GM23338 (cell line): ENCODE data around the gene RAP1GDS1. TPM values are rescaled to one million over a fixed set of nuclear protein-coding genes. Genes with fewer than 3 reads are reported as not detected.

Experiments
- ATAC-seq: fragments of 200-7000 bp; cut with Tn5 transposase; 3 replicates; pipeline ENCODE4 v1.9.1; 2020
- DNase-seq: peaks from one replicate; pipeline ENCODE4 v3.0.0-alpha.2; 2015; ENCODE audit warnings: low spot score
- H2AFZ ChIP-seq: fragments of 200-600 bp; sonication (generic); 2 replicates; pipeline ENCODE4 v1.8.0; 2016; ENCODE audit warnings: antibody characterized with exemption, mild to moderate bottlenecking, moderate library complexity
- H3F3A ChIP-seq: fragments of 200-600 bp; sonication (generic); replicated peaks from 2 replicates; pipeline ENCODE4 v1.8.0; 2017; ENCODE audit warnings: antibody characterized with exemption, mixed run types, low read depth
- H3K27ac ChIP-seq: fragments of 200-600 bp; sonication (generic); 2 replicates; pipeline ENCODE4 v1.6.1; 2016; ENCODE audit warnings: low read depth
- H3K27me3 ChIP-seq: fragments of 200-600 bp; sonication (generic); 2 replicates; pipeline ENCODE4 v1.8.0; 2016; ENCODE audit warnings: mild to moderate bottlenecking, mixed run types, moderate library complexity; ENCODE audit not compliant: insufficient read depth
- H3K36me3 ChIP-seq: fragments of 200-600 bp; sonication (generic); 2 replicates; pipeline ENCODE4 v1.8.0; 2016; ENCODE audit warnings: mild to moderate bottlenecking; ENCODE audit not compliant: insufficient read depth
- H3K4me1 ChIP-seq: fragments of 200-600 bp; sonication (generic); 2 replicates; pipeline ENCODE4 v1.8.0; 2016; ENCODE audit warnings: mild to moderate bottlenecking, moderate library complexity; ENCODE audit not compliant: insufficient read depth
- H3K4me2 ChIP-seq: fragments of 200-600 bp; sonication (generic); 2 replicates; pipeline ENCODE4 v1.7.1; 2017; ENCODE audit warnings: mixed run types
- H3K4me3 ChIP-seq: fragments of 200-600 bp; sonication (generic); 2 replicates; pipeline ENCODE4 v1.6.1; 2016; ENCODE audit warnings: mixed run types
- H3K79me2 ChIP-seq: fragments of 200-600 bp; sonication (generic); replicated peaks from 2 replicates; pipeline ENCODE4 v1.8.0; 2017; ENCODE audit warnings: mild to moderate bottlenecking; ENCODE audit not compliant: insufficient read depth
- H3K9me2 ChIP-seq: fragments of 200-600 bp; sonication (generic); 2 replicates; pipeline ENCODE4 v1.8.0; 2017; ENCODE audit not compliant: insufficient read depth
- H4K20me1 ChIP-seq: fragments of 200-600 bp; sonication (generic); replicated peaks from 2 replicates; pipeline ENCODE4 v1.8.0; 2017; ENCODE audit warnings: mild to moderate bottlenecking; ENCODE audit not compliant: insufficient read depth
- H3K27ac Mint-ChIP-seq: 2 replicates; pipeline ENCODE4 v1.8.0; 2020; ENCODE audit warnings: inconsistent platforms, mild to moderate bottlenecking, moderate library complexity, mixed read lengths
- H3K27me3 Mint-ChIP-seq: 3 replicates; pipeline ENCODE4 v1.8.0; 2022; ENCODE audit warnings: low read depth, mild to moderate bottlenecking, moderate library complexity, mixed read lengths, inconsistent platforms; ENCODE audit not compliant: insufficient read depth, poor library complexity
- H3K36me3 Mint-ChIP-seq: 3 replicates; pipeline ENCODE4 v1.8.0; 2021; ENCODE audit warnings: low read depth, mild to moderate bottlenecking, inconsistent platforms, moderate library complexity, mixed read lengths
- H3K4me1 Mint-ChIP-seq: 3 replicates; pipeline ENCODE4 v1.8.0; 2020; ENCODE audit warnings: mild to moderate bottlenecking, inconsistent platforms, mixed read lengths
- H3K4me3 Mint-ChIP-seq: 3 replicates; pipeline ENCODE4 v1.8.0; 2021; ENCODE audit warnings: moderate library complexity, mild to moderate bottlenecking, inconsistent platforms, mixed read lengths
- H3K9me3 Mint-ChIP-seq: 3 replicates; pipeline ENCODE4 v1.8.0; 2020; ENCODE audit warnings: moderate library complexity, mild to moderate bottlenecking, inconsistent platforms, mixed read lengths
- ETS1 ChIP-seq: IDR thresholded peaks from 2 replicates; pipeline ENCODE4 v1.6.1; 2016; ENCODE audit warnings: antibody characterized with exemption
- NANOG ChIP-seq: IDR thresholded peaks from 2 replicates; pipeline ENCODE4 v1.6.1; 2016; ENCODE audit warnings: antibody characterized with exemption, borderline replicate concordance
- POLR2AphosphoS5 ChIP-seq: IDR thresholded peaks from 2 replicates; pipeline ENCODE4 v1.6.1; 2016; ENCODE audit warnings: antibody characterized with exemption, low read depth
- REST ChIP-seq: IDR thresholded peaks from one replicate; pipeline ENCODE4 v1.6.1; 2018; ENCODE audit warnings: antibody characterized with exemption; ENCODE audit not compliant: unreplicated experiment
- ZNF114 ChIP-seq: fragments of 250-450 bp; sonication (Bioruptor Pico); IDR thresholded peaks from 2 replicates; pipeline ENCODE4 v1.5.0; 2020; ENCODE audit warnings: mild to moderate bottlenecking, moderate library complexity
- ZNF331 ChIP-seq: fragments of 250-450 bp; sonication (Bioruptor Pico); IDR thresholded peaks from 2 replicates; pipeline ENCODE4 v1.5.0; 2020; ENCODE audit warnings: low read depth, mild to moderate bottlenecking, moderate library complexity
- ZNF462 ChIP-seq: fragments of 250-450 bp; sonication (Bioruptor Pico); IDR thresholded peaks from 2 replicates; pipeline ENCODE4 v1.5.0; 2020; ENCODE audit warnings: mild to moderate bottlenecking, moderate library complexity
- polyA plus RNA-seq: library from polyadenylated mRNA; unstranded; fragments of >200 nt; fragmentation: Nextera tagmentation; extraction: Ambion mirVana; gene quantifications from 2 replicates; pipeline ENCODE4 v1.2.1, GENCODE V29; 2016
- total RNA-seq: library from RNA; depleted of rRNA; stranded (reverse); fragments of >200 nt; shearing (Covaris generic); gene quantifications from 2 replicates; pipeline ENCODE4 v1.2.3, GENCODE V29; 2014

The RAP1GDS1 gene
- total and polyA plus RNA-seq, 2 experiments from 2014 or later, result 23.7 to 32.4 TPM

GRCh38 chr4:98284640-98285046 is 23.5 kb downstream of the RAP1GDS1 start:
- H3F3A ChIP-seq, result no peaks in the 10 kb centered on the region
- H3K27ac Mint-ChIP-seq, result peak overlapping the region; percentile 88
- peaks cover 88% of the 10 kb centered on the region for H3K79me2 ChIP-seq
- H3K4me1 ChIP-seq, result peaks cover 8% of the 10 kb centered on the region; the same call in 1 of the 2 replicates
- H3K27me3 Mint-ChIP-seq, result no peaks in the 10 kb centered on the region
- H3K9me2 ChIP-seq, result no peaks in the 10 kb centered on the region
- peaks cover 8% of the 10 kb centered on the region; the same call in 1 of the 3 replicates for H3K9me3 Mint-ChIP-seq
- ATAC-seq (peak; percentile 99), DNase-seq (peak; percentile 91)
- no peaks in the 10 kb centered on the region for H3K36me3 ChIP-seq
- H4K20me1 ChIP-seq, result no peaks in the 10 kb centered on the region
- H3K4me3 ChIP-seq, result no peak overlapping the region
- H2AFZ ChIP-seq, result no peak overlapping the region
- peak; percentile 47; the same call in 1 of the 2 replicates for TF ChIP-seq ZNF462
- TF ChIP-seq NANOG, result no peak
- peaks cover 23% of the 10 kb centered on the region; the same call in 2 of the 3 replicates for H3K4me1 Mint-ChIP-seq
- no peak overlapping the region for H3K4me3 Mint-ChIP-seq
- H3K27me3 ChIP-seq, result no peaks in the 10 kb centered on the region
- H3K36me3 Mint-ChIP-seq, result peaks cover 16% of the 10 kb centered on the region; the same call in 2 of the 3 replicates
- H3K27ac ChIP-seq, result 0 out of 2 replicates have a peak overlapping the region, but pooled peaks have one; percentile 7
- H3K4me2 ChIP-seq, result peak overlapping the region; percentile 13; the same call in 1 of the 2 replicates

- no peaks in the 10 kb centered on the region for H3K27me3 Mint-ChIP-seq
- peaks cover 27% of the 10 kb centered on the region for H3K4me1 Mint-ChIP-seq
- Histone ChIP-seq H3K27me3 (no peaks in the 10 kb centered on the region), H3K9me2 (no peaks in the 10 kb centered on the region), H3K4me3 (no peak overlapping the region), H3K79me2 (peaks cover 80% of the 10 kb centered on the region), H3K4me1 (peaks cover 8% of the 10 kb centered on the region; the same call in 1 of the 2 replicates), H3F3A (no peaks in the 10 kb centered on the region), H3K27ac (no peak overlapping the region), H3K4me2 (no peak overlapping the region), H2AFZ (no peak overlapping the region), H4K20me1 (no peaks in the 10 kb centered on the region), H3K36me3 (no peaks in the 10 kb centered on the region)
- H3K27ac Mint-ChIP-seq, result no peak overlapping the region
- H3K36me3 Mint-ChIP-seq, result peaks cover 10% of the 10 kb centered on the region; the same call in 2 of the 3 replicates
- ATAC-seq, result no peak
- H3K4me3 Mint-ChIP-seq, result no peak overlapping the region
- peaks cover 4% of the 10 kb centered on the region; the same call in 1 of the 3 replicates for H3K9me3 Mint-ChIP-seq
- DNase-seq, result no peak
- TF ChIP-seq REST (no peak), POLR2AphosphoS5 (no peak), ZNF331 (no peak), ZNF114 (CRISPR knock-in tag) (no peak), ETS1 (no peak)
These were observed 24.5 kb downstream of the RAP1GDS1 start for GRCh38 chr4:98285676-98286075.
